NCI-H2196 treated with DMSO at 0.1 percent for 48 hours (cell line): ENCODE results near the gene MRTFA.
"Not testable (repeated sequence)": the region's sequence is repeated elsewhere in the genome, so short reads cannot be mapped to it uniquely, and the experiment has no call there.

Experiments used
- DNase-seq: peaks from one replicate; lab custom pipeline; 2025; ENCODE audit not compliant: unreplicated experiment; lab: John Stamatoyannopoulos, UW

MRTFA gene

DNA sequence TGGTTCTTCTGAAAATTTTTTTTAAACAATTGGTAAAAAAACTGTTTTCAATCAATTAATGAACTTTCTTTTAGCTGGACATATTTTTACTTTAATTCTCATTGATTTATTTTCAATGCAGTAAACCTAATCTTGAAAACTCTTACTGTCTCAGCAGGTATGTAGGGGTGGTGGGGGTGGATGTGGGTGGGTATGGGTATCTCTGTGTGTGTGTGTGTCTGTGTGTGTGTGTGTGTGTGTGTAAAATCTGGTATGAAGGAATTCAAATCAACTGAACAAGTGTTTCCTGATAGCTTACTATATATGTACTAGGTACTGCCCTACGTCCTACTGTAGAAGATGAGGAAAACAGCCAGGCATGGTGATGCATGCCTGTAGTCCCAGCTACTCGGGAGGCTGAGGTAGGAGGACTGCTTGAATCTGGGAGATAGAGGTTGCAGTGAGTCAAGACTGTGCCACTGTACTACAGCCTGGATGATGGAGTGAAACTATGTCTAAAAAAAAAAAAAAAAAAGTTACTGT, 75.5 kb downstream of the MRTFA start:
- no peak for DNase-seq

- no peak for DNase-seq
These were observed 76.0 kb downstream of the MRTFA start for GRCh38 chr22:40560551-40560950.

- no peak for DNase-seq
These were observed 78.5 kb downstream of the MRTFA start for GRCh38 chr22:40557972-40558371.

- DNase-seq: no peak
These were observed 79.9 kb downstream of the MRTFA start for GRCh38 chr22:40556641-40557040.

DNA sequence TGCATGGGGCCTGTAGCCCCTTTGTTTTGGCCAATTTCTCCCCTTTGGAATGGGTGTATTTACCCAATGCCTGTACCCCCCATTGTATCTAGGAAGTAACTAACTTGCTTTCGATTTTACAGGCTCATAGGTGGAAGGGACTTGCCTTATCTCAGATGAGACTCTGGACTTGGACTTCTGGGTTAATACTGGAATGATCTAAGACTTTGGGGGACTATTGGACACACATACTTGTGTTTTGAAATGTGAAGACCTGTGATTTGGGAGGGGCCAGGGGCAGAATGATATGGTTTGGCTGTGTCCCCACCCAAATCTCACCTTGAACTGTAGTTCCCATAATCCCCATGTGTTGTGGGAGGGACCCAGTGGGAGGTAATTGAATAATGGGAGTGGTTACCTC, 82.5 kb downstream of the MRTFA start:
- DNase-seq: not testable (repeated sequence)

GRCh38 chr22:40553014-40553554, 83.4 kb downstream of the MRTFA start:
- no peak for DNase-seq

- DNase-seq: no peak
These were observed 84.4 kb downstream of the MRTFA start for GRCh38 chr22:40552070-40552469.

GRCh38 chr22:40547729-40548143, 88.8 kb downstream of the MRTFA start:
- DNase-seq: no peak

DNA sequence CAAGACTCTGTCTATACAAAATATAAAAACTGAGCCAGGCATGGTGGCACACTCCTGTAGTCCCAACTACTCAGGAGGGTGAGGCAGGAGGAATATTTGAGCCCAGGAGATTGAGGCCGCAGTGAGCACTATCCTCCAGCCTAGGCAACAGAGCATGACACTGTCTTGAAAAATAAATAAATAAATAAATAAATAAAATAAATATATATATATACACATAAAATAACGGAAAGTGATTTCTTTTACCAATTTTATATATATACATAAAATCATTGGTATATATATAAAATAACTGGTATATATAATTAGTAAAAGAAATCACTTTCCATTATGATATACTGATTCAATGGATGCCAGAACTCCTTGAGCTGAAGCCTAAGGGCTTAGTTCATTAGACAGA, 91.8 kb downstream of the MRTFA start:
- no peak for DNase-seq

DNA sequence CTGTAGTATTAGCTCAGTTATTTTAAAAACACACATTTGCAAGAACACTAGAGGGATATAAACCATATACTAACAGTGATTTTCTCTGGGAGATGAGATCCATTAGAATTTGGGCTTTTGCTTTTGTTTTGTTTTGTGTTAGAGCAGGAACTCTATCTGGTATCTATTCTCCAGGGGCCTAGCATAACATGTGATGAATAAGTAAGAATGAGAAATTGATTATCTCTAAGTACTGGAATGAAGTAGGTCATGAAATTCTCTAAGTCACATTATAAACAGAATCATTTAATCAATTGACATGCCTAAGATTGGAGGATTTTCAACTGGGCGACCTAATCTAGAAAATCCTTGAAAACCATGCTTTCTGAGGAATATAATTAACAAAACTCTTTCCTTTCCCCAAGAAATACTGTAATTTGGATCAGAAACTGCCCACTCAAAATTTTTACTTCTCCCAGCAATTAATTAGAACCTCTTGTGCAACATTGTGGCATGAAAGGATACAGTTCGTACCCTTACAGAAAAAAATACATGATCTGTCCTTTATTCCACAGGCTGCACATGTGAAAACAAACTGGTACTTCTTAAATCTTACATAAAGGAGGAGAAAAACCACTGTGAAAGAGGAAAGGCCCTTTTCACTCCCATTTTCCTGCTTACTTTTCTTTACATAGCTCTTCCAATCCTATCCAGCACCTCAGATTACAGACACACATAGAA, 93.5 kb downstream of the MRTFA start:
- no peak for DNase-seq

DNA sequence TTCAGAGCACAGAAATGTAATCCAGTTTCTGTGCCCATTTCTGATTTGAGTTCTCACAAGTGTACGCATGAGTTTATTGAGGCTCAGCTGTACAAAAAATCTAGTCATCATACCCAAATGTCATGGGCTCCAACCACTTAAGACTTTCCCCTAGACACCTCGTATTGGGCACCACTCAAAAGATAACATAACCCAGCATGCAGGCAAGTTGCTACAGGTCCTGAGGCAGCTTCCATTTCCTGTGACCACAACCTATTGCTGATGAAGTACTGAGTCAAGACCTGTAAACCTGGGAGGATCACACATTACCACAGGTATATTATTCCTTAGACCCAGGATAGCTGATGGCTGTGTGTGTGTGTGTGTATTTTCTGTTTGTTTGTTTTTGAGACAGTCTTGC, 95.2 kb downstream of the MRTFA start:
- no peak for DNase-seq

GRCh38 chr22:40540265-40540664, 96.3 kb downstream of the MRTFA start:
- DNase-seq: no peak

DNA sequence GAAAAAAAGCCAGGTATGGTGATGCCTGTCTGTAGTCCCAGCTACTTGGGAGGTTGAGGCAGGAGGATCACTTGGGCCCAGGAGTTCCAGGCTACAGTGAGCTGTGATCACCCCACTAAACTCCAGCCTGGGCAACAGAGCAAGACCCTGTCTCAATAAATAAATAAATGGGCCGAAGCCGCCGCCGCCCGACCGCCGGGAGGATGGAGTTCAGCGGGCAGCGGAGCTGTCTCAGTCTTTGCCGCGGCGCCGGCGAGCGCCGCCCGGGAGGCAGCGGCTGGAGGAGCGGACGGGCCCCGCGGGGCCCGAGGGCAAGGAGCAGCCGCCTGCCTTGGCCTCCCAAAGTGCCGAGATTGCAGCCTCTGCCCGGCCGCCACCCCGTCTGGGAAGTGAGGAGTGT, 100.4 kb downstream of the MRTFA start:
- not testable (repeated sequence) for DNase-seq

DNA sequence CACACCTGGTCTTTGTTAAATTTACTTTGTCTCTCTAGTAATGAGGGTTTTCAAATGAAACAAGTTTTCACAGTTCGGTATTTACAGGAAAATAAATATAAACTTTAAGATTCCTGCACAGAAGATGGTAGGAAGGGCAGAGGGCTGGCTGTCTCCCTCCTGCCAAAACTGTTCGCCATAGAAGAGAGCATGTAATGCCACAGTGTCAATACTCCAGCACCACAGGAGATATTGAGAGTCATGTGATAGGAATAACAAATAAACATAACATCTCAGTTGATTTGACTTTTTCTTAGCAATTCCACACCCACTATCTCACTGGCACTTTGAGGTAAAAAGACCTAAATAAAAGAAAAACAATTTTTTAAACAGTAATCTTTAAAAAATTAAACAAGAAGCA, 100.9 kb downstream of the MRTFA start:
- DNase-seq: no peak

DNA sequence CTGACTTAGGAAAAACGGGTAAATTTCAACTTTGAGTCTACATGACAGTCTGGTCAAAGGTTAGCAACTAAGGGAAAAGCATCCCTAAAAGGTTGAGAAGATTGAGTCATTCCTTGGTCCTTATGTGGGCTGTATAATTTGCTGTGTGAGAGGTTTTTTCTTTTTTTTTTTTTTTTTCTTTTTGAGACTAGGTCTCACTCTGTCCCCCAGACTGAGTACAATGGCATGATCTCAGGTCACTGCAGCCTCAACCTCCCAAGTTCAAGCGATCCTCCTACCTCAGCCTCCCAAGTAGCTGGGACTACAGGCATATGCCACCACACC, 101.4 kb downstream of the MRTFA start:
- no peak for DNase-seq

DNA sequence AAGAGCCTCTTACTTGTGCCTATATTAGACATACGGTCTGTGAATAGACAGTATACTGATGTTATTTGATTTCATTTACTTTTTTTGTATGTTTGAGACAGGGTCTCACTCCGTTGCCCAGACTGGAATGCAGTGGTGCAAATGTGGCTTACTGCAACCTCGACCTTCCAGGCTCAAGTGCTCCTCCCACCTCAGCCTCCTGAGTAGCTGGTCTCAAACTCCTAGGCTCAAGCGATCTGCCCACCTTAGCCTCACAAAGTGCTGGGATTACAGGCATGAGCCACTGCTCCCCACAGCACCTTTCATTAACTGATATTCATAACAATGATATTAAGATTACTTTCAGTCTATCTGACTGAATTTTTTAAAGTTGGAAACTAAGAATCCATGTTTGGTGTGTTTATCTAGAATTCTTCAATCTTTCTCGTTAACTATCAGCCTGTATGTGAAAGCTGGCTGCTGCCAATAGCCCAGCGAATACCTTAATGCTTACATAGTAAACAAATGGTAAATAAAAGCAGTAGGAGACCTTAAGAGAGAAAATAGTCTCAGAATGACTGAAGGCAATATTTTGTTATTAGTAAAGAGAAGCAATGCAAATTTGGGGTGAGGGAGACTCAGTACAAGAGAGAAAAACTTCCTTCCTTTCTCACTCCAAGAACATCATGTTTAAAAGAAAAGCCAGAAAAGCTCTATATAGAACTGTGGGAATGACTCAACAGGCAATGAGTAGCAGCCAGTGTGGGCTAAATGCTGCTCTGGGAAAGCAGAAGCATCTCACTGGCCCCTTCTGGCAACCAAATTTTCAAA, 101.9 kb downstream of the MRTFA start:
- no peak for DNase-seq

GRCh38 chr22:40533712-40534378, 102.7 kb downstream of the MRTFA start:
- no peak for DNase-seq

DNA sequence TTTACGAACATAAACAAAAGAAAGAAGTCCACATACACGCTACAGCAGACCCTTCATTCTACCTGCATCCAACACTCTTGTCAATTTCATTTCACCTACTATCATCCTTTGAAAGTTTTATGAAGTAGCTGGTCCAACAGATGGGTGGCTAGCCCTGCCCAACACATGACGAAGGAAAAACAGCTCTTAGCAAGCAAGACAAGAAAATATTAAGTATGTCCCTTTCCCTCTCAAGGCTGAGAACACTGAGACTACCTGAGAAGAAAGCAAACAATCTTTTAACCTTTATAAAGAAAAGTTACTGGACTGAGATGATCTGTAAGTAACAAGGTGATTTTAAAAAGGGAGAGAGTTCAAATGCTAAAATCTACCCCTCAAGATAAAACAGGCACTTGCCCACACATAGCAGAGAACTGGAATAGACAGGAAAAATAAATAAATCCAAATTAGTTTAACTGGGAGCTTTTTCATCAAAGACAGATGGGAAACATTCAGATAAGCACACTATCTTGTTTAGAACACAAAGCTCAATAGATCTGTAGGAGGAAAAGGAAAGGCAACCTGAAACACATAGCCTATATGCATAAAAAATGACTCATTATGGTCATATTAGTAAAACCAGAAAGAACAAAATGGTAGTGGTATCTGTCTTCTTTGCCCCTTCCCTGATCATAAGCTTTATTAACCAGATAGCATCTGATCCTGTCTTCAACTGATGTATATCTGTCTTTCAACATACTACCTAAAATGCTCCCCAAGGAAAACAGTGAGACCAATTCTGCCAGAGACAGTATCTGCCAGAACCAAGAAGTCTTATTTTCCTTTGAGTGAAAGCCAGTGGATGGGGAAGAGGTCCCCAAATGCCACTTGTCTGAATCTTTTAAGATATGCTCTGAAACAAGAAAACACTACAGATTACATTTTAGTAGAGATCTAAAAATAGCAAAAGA, 104.3 kb downstream of the MRTFA start:
- DNase-seq: no peak

DNA sequence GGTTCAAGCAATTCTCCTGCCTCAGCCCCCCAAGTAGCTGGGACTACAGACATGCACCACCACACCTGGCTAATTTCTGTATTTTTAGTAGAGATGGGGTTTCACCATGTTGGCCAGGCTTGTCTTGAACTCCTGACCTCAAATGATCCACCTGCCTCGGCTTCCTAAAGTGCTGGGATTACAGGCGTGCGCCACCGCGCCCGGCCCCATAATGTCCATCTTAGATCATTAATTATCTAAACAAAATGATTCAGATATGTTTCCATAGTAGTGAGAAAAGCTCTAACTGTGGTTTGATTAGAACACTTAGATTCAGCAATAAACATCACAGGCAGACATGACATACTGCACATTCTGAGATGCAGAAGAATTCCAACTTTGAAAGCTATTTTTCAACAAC, 106.1 kb downstream of the MRTFA start:
- DNase-seq: not testable (repeated sequence)

- DNase-seq: no peak
These were observed 106.7 kb downstream of the MRTFA start for GRCh38 chr22:40529821-40530220.
